ENCODE data around the gene RAB11FIP3. TPM values are rescaled to one million over a fixed set of nuclear protein-coding genes. Genes with fewer than 3 reads are reported as not detected.

The RAB11FIP3 gene
- total RNA-seq, 2 experiments from 2014 or later, result 25.9 to 32.1 TPM

GRCh38 chr16:543301-544164 lies 118.1 kb downstream of the RAB11FIP3 start:
- H3K4me3 Mint-ChIP-seq, result no peak overlapping the region
- ATAC-seq (no peak), DNase-seq (no peak)
- no peak overlapping the region for H3K27ac Mint-ChIP-seq
- peaks cover 10% of the 10 kb centered on the region for H3K36me3 Mint-ChIP-seq
- H3K9me3 Mint-ChIP-seq (ENCODE audit: low read depth), result no peaks in the 10 kb centered on the region
- CTCF ChIA-PET, result no interaction called here
- peaks cover 8% of the 10 kb centered on the region for H3K4me1 Mint-ChIP-seq
- no peaks in the 10 kb centered on the region for H3K27me3 Mint-ChIP-seq

DNA sequence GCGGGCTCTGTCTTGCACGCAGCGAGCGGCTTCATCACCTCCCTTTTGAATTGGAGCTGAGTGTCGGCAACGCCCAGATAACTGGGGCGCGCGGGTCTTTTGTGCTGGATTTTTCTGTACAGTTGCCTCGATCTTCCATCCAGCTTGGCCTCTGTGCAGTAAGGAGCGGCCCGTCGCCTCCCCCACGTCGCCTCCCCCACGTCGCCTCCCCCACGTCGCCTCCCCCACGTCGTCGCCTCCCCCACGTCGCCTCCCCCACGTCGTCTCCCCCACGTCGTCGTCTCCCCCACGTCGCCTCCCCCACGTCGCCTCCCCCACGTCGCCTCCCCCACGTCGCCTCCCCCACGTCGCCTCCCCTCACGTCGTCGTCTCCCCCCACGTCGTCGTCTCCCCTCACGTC lies 119.1 kb downstream of the RAB11FIP3 start:
- ATAC-seq (no peak), DNase-seq (no peak)
- Mint-ChIP-seq H3K4me1 (peaks cover 8% of the 10 kb centered on the region), H3K36me3 (peaks cover 8% of the 10 kb centered on the region), H3K9me3 (ENCODE audit: low read depth) (no peaks in the 10 kb centered on the region), H3K27me3 (no peaks in the 10 kb centered on the region), H3K27ac (no peak overlapping the region), H3K4me3 (no peak overlapping the region)
- CTCF ChIA-PET, result no interaction called here

- Mint-ChIP-seq H3K4me1 (peaks cover 5% of the 10 kb centered on the region), H3K9me3 (ENCODE audit: low read depth) (no peaks in the 10 kb centered on the region), H3K4me3 (no peak overlapping the region), H3K27ac (no peak overlapping the region), H3K36me3 (peaks cover 3% of the 10 kb centered on the region), H3K27me3 (no peaks in the 10 kb centered on the region)
- DNase-seq (peak; percentile 59), ATAC-seq (peak; percentile 62)
- CTCF ChIA-PET, result no interaction called here
These were observed 121.7 kb downstream of the RAB11FIP3 start for GRCh38 chr16:546909-547770.

DNA sequence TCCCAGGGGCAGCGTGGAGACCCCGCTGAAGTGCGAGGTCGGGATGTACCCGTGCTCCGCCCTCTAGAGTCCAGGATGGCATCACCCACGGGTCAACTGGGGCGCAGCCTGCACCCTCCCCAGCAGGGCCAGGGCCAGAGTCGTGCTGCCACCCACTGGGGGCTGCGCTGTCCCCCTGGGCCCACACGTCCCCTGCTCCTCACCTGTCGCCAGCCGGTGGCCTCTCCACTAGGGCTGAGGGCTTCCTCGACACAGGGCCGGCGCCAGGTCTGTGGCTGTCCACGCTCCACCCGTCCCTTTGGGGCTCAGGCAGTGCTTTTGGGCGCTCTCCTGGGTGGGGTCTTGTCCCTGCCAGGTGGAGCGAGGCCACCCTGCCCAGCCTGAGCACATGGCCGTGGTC lies 123.1 kb downstream of the RAB11FIP3 start:
- Mint-ChIP-seq H3K4me1 (peaks cover 2% of the 10 kb centered on the region), H3K4me3 (no peak overlapping the region), H3K27me3 (no peaks in the 10 kb centered on the region), H3K36me3 (no peaks in the 10 kb centered on the region), H3K27ac (no peak overlapping the region), H3K9me3 (ENCODE audit: low read depth) (no peaks in the 10 kb centered on the region)
- ATAC-seq (no peak), DNase-seq (no peak)
- CTCF ChIA-PET, result no interaction called here

GRCh38 chr16:549544-550263 lies 124.3 kb downstream of the RAB11FIP3 start:
- Mint-ChIP-seq H3K4me3 (no peak overlapping the region), H3K4me1 (peaks cover 2% of the 10 kb centered on the region), H3K27ac (no peak overlapping the region), H3K27me3 (no peaks in the 10 kb centered on the region), H3K9me3 (ENCODE audit: low read depth) (no peaks in the 10 kb centered on the region), H3K36me3 (no peaks in the 10 kb centered on the region)
- ATAC-seq (no peak), DNase-seq (no peak)
- CTCF ChIA-PET, result no interaction called here

- no peak for DNase-seq
- CTCF ChIA-PET, result no interaction called here
- H3K4me3 Mint-ChIP-seq, result no peak overlapping the region
- no peak for ATAC-seq
- H3K9me3 Mint-ChIP-seq (ENCODE audit: low read depth), result no peaks in the 10 kb centered on the region
- no peaks in the 10 kb centered on the region for H3K36me3 Mint-ChIP-seq
- H3K27ac Mint-ChIP-seq, result no peak overlapping the region
- no peaks in the 10 kb centered on the region for H3K27me3 Mint-ChIP-seq
- peaks cover 2% of the 10 kb centered on the region for H3K4me1 Mint-ChIP-seq
These were observed 125.8 kb downstream of the RAB11FIP3 start for GRCh38 chr16:551210-551609.

GRCh38 chr16:552171-552570 lies 126.7 kb downstream of the RAB11FIP3 start:
- no peak for ATAC-seq
- H3K36me3 Mint-ChIP-seq, result no peaks in the 10 kb centered on the region
- no peaks in the 10 kb centered on the region for H3K27me3 Mint-ChIP-seq
- no peaks in the 10 kb centered on the region for H3K9me3 Mint-ChIP-seq (ENCODE audit: low read depth)
- DNase-seq, result no peak
- H3K27ac Mint-ChIP-seq, result no peak overlapping the region
- no peaks in the 10 kb centered on the region for H3K4me1 Mint-ChIP-seq
- no peak overlapping the region for H3K4me3 Mint-ChIP-seq
- CTCF ChIA-PET, result no interaction called here

DNA sequence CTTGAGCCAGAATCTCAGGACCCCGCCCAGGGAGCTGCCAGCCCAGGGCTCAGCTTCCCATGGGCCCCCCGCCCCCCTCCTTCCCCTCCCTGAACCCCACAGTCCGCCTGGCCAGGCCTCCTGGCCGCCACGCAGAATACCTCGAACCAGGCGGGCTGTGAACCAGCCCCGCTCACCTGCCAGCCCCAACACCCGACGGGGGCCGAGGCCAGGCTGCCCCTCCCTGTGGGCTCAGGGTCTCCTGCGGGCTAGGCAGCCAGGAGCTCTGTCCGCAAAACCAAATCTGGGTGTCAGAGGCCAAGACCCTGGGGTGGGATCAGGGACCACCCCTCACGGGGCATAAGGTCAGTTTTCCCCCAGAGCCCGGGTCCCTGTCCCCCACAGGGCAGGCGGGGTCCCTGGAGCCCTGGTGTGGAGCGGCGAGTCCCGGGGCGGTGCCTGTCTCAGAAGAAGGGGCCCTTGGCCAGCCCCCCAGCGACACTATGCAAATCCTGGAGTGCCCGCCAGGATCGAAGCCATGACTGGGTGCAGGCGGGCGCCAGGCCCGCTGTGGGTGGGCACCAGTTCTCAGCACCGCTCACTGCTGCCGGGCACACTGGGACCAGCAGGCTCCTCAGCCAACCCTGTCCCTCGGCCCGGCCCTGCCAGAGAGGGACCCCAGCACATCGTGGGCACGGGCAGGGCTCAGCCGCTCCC lies 128.3 kb downstream of the RAB11FIP3 start:
- H3K36me3 Mint-ChIP-seq, result no peaks in the 10 kb centered on the region
- no peaks in the 10 kb centered on the region for H3K4me1 Mint-ChIP-seq
- no peak overlapping the region for H3K4me3 Mint-ChIP-seq
- H3K27me3 Mint-ChIP-seq, result peaks cover 4% of the 10 kb centered on the region
- CTCF ChIA-PET, result no interaction called here
- DNase-seq (no peak), ATAC-seq (no peak)
- H3K27ac Mint-ChIP-seq, result no peak overlapping the region
- no peaks in the 10 kb centered on the region for H3K9me3 Mint-ChIP-seq (ENCODE audit: low read depth)

- Mint-ChIP-seq H3K9me3 (ENCODE audit: low read depth) (no peaks in the 10 kb centered on the region), H3K27me3 (peaks cover 6% of the 10 kb centered on the region), H3K4me3 (no peak overlapping the region), H3K4me1 (no peaks in the 10 kb centered on the region), H3K36me3 (no peaks in the 10 kb centered on the region), H3K27ac (no peak overlapping the region)
- DNase-seq (no peak), ATAC-seq (no peak)
- CTCF ChIA-PET, result no interaction called here
These were observed 128.8 kb downstream of the RAB11FIP3 start for GRCh38 chr16:554297-554621.

DNA sequence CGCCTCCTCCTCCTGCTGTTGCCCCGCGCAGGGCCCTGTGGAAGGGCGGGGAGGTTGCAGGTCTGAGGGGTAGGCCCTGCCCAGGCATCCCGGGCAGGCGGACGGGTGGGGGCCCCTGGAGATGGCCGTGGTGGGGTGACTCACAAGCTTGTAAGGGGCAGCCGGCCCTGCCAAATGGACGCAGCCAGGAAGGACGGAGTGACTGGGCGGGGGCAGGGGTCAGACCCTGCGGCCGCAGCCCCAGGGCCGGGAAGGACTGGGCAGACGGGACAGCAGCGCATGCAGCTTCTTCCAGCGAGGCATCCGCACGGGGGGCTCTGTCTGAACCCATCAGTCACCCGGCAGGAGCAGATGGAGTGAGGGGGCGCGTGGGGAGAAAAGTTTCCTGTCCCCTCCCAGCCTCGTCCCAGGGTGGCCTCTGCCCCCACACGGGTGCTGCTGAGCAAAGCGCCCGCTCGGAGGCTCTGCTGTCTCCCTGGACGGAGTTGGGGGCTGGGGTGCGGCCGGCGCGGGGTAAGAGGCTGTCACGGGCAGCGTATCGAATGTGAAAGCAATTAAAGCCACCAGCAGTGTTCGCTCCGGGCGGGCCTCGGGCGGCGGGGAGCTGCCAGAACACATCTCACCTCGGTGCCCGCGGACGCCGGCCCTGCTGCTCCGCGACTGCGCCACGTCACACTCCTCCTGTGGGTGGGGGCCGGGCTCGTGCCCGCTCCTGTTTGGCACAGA lies 129.4 kb downstream of the RAB11FIP3 start:
- peaks cover 8% of the 10 kb centered on the region for H3K27me3 Mint-ChIP-seq
- no peak for DNase-seq
- ATAC-seq, result no peak
- no peaks in the 10 kb centered on the region for H3K4me1 Mint-ChIP-seq
- CTCF ChIA-PET, result no interaction called here
- no peaks in the 10 kb centered on the region for H3K36me3 Mint-ChIP-seq
- no peak overlapping the region for H3K27ac Mint-ChIP-seq
- no peaks in the 10 kb centered on the region for H3K9me3 Mint-ChIP-seq (ENCODE audit: low read depth)
- no peak overlapping the region for H3K4me3 Mint-ChIP-seq

DNA sequence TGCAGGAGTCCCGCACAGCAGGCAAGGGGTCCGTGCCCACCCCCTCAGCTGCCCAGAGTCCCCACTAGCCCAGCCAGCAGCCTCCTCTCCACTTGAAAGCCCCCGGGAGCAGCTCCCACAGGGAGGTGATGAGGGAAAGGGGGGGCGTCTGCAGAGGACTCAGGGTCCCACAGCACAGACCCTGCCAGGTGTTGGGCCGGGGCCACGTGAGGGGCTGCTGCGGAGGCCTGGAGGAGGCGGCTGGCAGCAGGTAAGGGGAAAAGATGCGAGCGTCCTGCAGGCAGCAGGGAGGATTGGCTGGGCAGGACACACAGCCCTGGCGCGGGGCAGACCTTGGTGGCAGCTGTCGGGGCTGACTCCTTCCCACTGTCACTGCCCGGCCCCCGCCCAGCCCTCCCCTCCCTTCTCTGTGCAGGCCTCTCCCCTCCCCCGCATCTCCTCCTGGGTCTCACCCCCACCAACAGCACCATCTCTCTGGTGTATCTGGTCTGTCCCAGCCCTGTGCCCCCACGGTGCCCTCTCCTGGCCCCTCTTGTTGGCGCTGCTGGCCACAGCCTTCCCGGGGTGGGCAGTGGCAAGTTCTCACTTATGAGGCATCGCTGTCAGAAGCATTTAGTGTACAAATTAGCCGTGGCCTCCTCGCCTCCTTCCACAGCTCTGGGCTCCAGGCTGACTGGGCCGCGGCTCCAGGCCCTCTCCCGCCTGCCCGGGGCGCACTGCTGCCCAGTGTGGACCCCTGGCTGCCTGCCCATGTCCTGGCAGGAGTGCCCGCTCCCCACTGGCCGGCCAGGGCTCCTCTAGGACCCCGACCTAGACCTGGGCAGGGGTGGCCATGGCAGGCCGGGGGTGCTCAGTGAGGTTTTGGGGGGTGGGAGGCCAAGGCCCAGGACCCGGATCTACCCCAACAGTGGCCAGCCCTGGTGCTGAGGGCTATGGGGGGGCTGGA lies 130.4 kb downstream of the RAB11FIP3 start:
- no peaks in the 10 kb centered on the region for H3K36me3 Mint-ChIP-seq
- peaks cover 8% of the 10 kb centered on the region for H3K27me3 Mint-ChIP-seq
- DNase-seq (no peak), ATAC-seq (no peak)
- no peak overlapping the region for H3K4me3 Mint-ChIP-seq
- CTCF ChIA-PET, result no interaction called here
- H3K27ac Mint-ChIP-seq, result no peak overlapping the region
- H3K9me3 Mint-ChIP-seq (ENCODE audit: low read depth), result no peaks in the 10 kb centered on the region
- H3K4me1 Mint-ChIP-seq, result no peaks in the 10 kb centered on the region
